Measurements from ENCODE around the gene C2orf80. TPM values are rescaled to one million over a fixed set of nuclear protein-coding genes. Genes with fewer than 3 reads are reported as not detected.

Gene C2orf80
- total RNA-seq, 1 experiment from 2014 or later, result not detected

- Histone ChIP-seq H4K20me1 (ENCODE audit: insufficient read depth) (no peaks in the 10 kb centered on the region), H3K9me3 (ENCODE audit: insufficient read depth, low read depth) (no peaks in the 10 kb centered on the region), H3K4me2 (no peak overlapping the region), H3K36me3 (ENCODE audit: low read depth) (no peaks in the 10 kb centered on the region), H3K79me2 (ENCODE audit: low read depth) (no peaks in the 10 kb centered on the region), H2AFZ (no peak overlapping the region), H3K9me2 (ENCODE audit: insufficient read depth) (no peaks in the 10 kb centered on the region), H3K27me3 (ENCODE audit: insufficient read depth, low read depth) (no peaks in the 10 kb centered on the region), H3K27ac (no peak overlapping the region), H3K4me1 (replicated peaks; ENCODE audit: insufficient read depth) (no peaks in the 10 kb centered on the region), H3F3A (ENCODE audit: insufficient read depth, low read depth) (no peaks in the 10 kb centered on the region), H3K4me3 (no peak overlapping the region)
- ChIA-PET POLR2A (ENCODE audit: unreplicated experiment) (interaction anchor here (0.7 kb wide), 1 partner anchor 18 kb away, joined by 6 read pairs; no protein-coding TSS in a partner anchor), CTCF (no interaction called here)
- intact Hi-C loops (cut with micrococcal nuclease; ENCODE audit: unreplicated experiment), result no loop called here
- DNase-seq, result no peak
- BruUV-seq (replicated peaks), result no TSS peak
- no peak for TF ChIP-seq CTCF (conservative IDR thresholded peaks at IDR 0.05)
Observed at GRCh38 chr2:208228476-208228875, 38.6 kb upstream of the C2orf80 start.

GRCh38 chr2:208227581-208228232, 37.9 kb upstream of the C2orf80 start:
- TF ChIP-seq CTCF (conservative IDR thresholded peaks at IDR 0.05) (no peak), EZH2 (IDR thresholded peaks at IDR 0.05; ENCODE audit: low read depth) (no peak)
- H3K4me2 ChIP-seq, result no peak overlapping the region
- DNase-seq, result no peak
- H3K4me1 ChIP-seq (replicated peaks; ENCODE audit: insufficient read depth), result no peaks in the 10 kb centered on the region
- ChIA-PET POLR2A (ENCODE audit: unreplicated experiment) (interaction anchor here (0.7 kb wide), 1 partner anchor 19 kb away, joined by 6 read pairs; no protein-coding TSS in a partner anchor), CTCF (no interaction called here)
- H3K9me2 ChIP-seq (ENCODE audit: insufficient read depth), result no peaks in the 10 kb centered on the region
- H3K79me2 ChIP-seq (ENCODE audit: low read depth), result no peaks in the 10 kb centered on the region
- H3F3A ChIP-seq (ENCODE audit: insufficient read depth, low read depth), result no peaks in the 10 kb centered on the region
- H3K9me3 ChIP-seq (ENCODE audit: insufficient read depth, low read depth), result no peaks in the 10 kb centered on the region
- H3K4me3 ChIP-seq, result no peak overlapping the region
- no peaks in the 10 kb centered on the region for H3K36me3 ChIP-seq (ENCODE audit: low read depth)
- H3K27me3 ChIP-seq (ENCODE audit: insufficient read depth, low read depth), result no peaks in the 10 kb centered on the region
- H4K20me1 ChIP-seq (ENCODE audit: insufficient read depth), result no peaks in the 10 kb centered on the region
- no peak overlapping the region for H3K27ac ChIP-seq
- intact Hi-C loops (cut with micrococcal nuclease; ENCODE audit: unreplicated experiment), result no loop called here
- H2AFZ ChIP-seq, result no peak overlapping the region
- BruUV-seq (replicated peaks), result no TSS peak

- H3K79me2 ChIP-seq (ENCODE audit: low read depth), result no peaks in the 10 kb centered on the region
- no TSS peak for BruUV-seq (replicated peaks)
- no peaks in the 10 kb centered on the region for H3K9me3 ChIP-seq (ENCODE audit: insufficient read depth, low read depth)
- TF ChIP-seq EZH2 (IDR thresholded peaks at IDR 0.05; ENCODE audit: low read depth), result no peak
- no peak for TF ChIP-seq CTCF (conservative IDR thresholded peaks at IDR 0.05)
- H3K4me2 ChIP-seq, result no peak overlapping the region
- no peaks in the 10 kb centered on the region for H3K36me3 ChIP-seq (ENCODE audit: low read depth)
- H4K20me1 ChIP-seq (ENCODE audit: insufficient read depth), result no peaks in the 10 kb centered on the region
- ChIA-PET POLR2A (ENCODE audit: unreplicated experiment) (no interaction called here), CTCF (no interaction called here)
- H3K4me3 ChIP-seq, result no peak overlapping the region
- peaks cover 9% of the 10 kb centered on the region for H3K4me1 ChIP-seq (replicated peaks; ENCODE audit: insufficient read depth)
- H3K9me2 ChIP-seq (ENCODE audit: insufficient read depth), result no peaks in the 10 kb centered on the region
- no peaks in the 10 kb centered on the region for H3F3A ChIP-seq (ENCODE audit: insufficient read depth, low read depth)
- H2AFZ ChIP-seq, result no peak overlapping the region
- peak; percentile 30 to 61 for DNase-seq
- H3K27ac ChIP-seq, result no peak overlapping the region
- H3K27me3 ChIP-seq (ENCODE audit: insufficient read depth, low read depth), result no peaks in the 10 kb centered on the region
- intact Hi-C loops (cut with micrococcal nuclease; ENCODE audit: unreplicated experiment), result no loop called here
Observed at GRCh38 chr2:208224802-208225201, 35.0 kb upstream of the C2orf80 start.

Measured in PC-9 (cell line).